HepG2 (cell line): ENCODE measurements around the gene LCLAT1. TPM values are rescaled to one million over a fixed set of nuclear protein-coding genes. Genes with fewer than 3 reads are reported as not detected.

Experiments
- ADNP ChIP-seq: sonication (generic); formaldehyde crosslinking; IDR thresholded peaks from 2 replicates; pipeline ENCODE4 v1.4.0; 2020; ENCODE audit warnings: missing genetic modification reagents
- ARID5B ChIP-seq: IDR thresholded peaks from 2 replicates; pipeline ENCODE4 v1.4.0; 2020; ENCODE audit warnings: mild to moderate bottlenecking, missing genetic modification reagents
- ATF2 ChIP-seq: sonication (generic); formaldehyde crosslinking; IDR thresholded peaks from 2 replicates; pipeline ENCODE4 v1.4.0; 2020; ENCODE audit warnings: missing genetic modification reagents
- CEBPG ChIP-seq: IDR thresholded peaks from 2 replicates; pipeline ENCODE4 v1.6.1; 2016
- CSRNP1 ChIP-seq: sonication (generic); formaldehyde crosslinking; IDR thresholded peaks from 2 replicates; pipeline ENCODE4 v1.8.1; 2023; ENCODE audit warnings: mild to moderate bottlenecking, missing genetic modification reagents
- DDIT3 ChIP-seq: sonication (generic); formaldehyde crosslinking; IDR thresholded peaks from 2 replicates; pipeline ENCODE4 v1.4.0; 2020; ENCODE audit warnings: mild to moderate bottlenecking, missing genetic modification reagents
- GPBP1L1 ChIP-seq: sonication (generic); formaldehyde crosslinking; IDR thresholded peaks from 2 replicates; pipeline ENCODE4 v1.5.0; 2020; ENCODE audit warnings: mild to moderate bottlenecking, missing genetic modification reagents
- HMGXB3 ChIP-seq: sonication (generic); formaldehyde crosslinking; IDR thresholded peaks from 2 replicates; pipeline ENCODE4 v1.4.0; 2020; ENCODE audit warnings: missing genetic modification reagents, borderline replicate concordance
- NFE2 ChIP-seq: sonication (generic); formaldehyde crosslinking; IDR thresholded peaks from 2 replicates; pipeline ENCODE4 v1.4.0; 2020; ENCODE audit warnings: missing genetic modification reagents
- PCBP2 ChIP-seq: fragments of 200-400 bp; formaldehyde crosslinking; optimal IDR thresholded peaks from 2 replicates; pipeline ENCODE3; 2018; ENCODE audit warnings: low read length, low read depth; ENCODE audit not compliant: poor library complexity, severe bottlenecking
- SIN3A ChIP-seq: IDR thresholded peaks from 2 replicates; pipeline ENCODE4 v1.6.1; 2011; ENCODE audit warnings: low read depth, mild to moderate bottlenecking, control low read depth, low read length, borderline replicate concordance
- ZFP1 ChIP-seq: IDR thresholded peaks from 2 replicates; pipeline ENCODE4 v1.6.1; 2016
- ZNF232 ChIP-seq: sonication (generic); formaldehyde crosslinking; IDR thresholded peaks from 2 replicates; pipeline ENCODE4 v1.4.0; 2020; ENCODE audit warnings: missing genetic modification reagents, borderline replicate concordance
- ZNF383 ChIP-seq: sonication (generic); formaldehyde crosslinking; IDR thresholded peaks from 2 replicates; pipeline ENCODE4 v1.4.0; 2020; ENCODE audit warnings: missing genetic modification reagents, mild to moderate bottlenecking, borderline replicate concordance
- ZNF563 ChIP-seq: sonication (generic); formaldehyde crosslinking; IDR thresholded peaks from 2 replicates; pipeline ENCODE4 v1.8.0; 2022; ENCODE audit warnings: mild to moderate bottlenecking, moderate library complexity, missing genetic modification reagents
- ZNF660 ChIP-seq: sonication (generic); formaldehyde crosslinking; IDR thresholded peaks from 2 replicates; pipeline ENCODE4 v1.5.1; 2020; ENCODE audit warnings: mild to moderate bottlenecking, low read depth, missing genetic modification reagents, borderline replicate concordance
- polyA plus RNA-seq, 8 experiments: library from polyadenylated mRNA; depleted of rRNA in 3 of 8; stranded (reverse) in 7 of 8; unstranded in 1 of 8; fragments of >200 nt; fragmentation: Illumina TruSeq in 4 of 8; extraction: Trizol in 4 of 8; gene quantifications; 2 replicates each; pipeline versions ENCODE4 v1.2.1 to v1.2.3, GENCODE V29; 2011 to 2016; ENCODE audit warnings: low read depth in 4 of 8, missing spikeins in 1 of 8, mixed read lengths in 1 of 8; ENCODE audit not compliant: insufficient read depth in 1 of 8
- total RNA-seq, 5 experiments: library from RNA; depleted of rRNA; stranded (reverse); fragments of >200 nt; fragmentation: Illumina TruSeq; extraction: Trizol; gene quantifications; 2 replicates each; pipeline ENCODE4 v1.2.3, GENCODE V29; 2016; ENCODE audit warnings: low read depth in 1 of 5

Gene LCLAT1
- total and polyA plus RNA-seq, 2 of the 13 experiments (the other 11 are each of a cell fraction or from before 2014, with no cell fraction given), result 18.0 to 28.0 TPM

- TF ChIP-seq SIN3A, result no peak
- TF ChIP-seq ZNF232 (CRISPR knock-in tag), result no peak
- TF ChIP-seq NFE2 (CRISPR knock-in tag), result no peak
- TF ChIP-seq GPBP1L1 (CRISPR knock-in tag), result no peak
- peak; percentile 79 for TF ChIP-seq ARID5B (CRISPR knock-in tag)
- 0 out of 2 replicates have a peak, but pooled peaks have one; percentile 32 for TF ChIP-seq ATF2 (CRISPR knock-in tag)
- no peak for TF ChIP-seq ZNF383 (CRISPR knock-in tag)
- TF ChIP-seq PCBP2, result no peak
- peak; percentile 90 for TF ChIP-seq CEBPG (CRISPR knock-in tag)
- no peak for TF ChIP-seq ZFP1 (CRISPR knock-in tag)
- no peak for TF ChIP-seq HMGXB3 (CRISPR knock-in tag)
- TF ChIP-seq CSRNP1, result no peak
- TF ChIP-seq DDIT3 (CRISPR knock-in tag), result no peak
- TF ChIP-seq ZNF660 (CRISPR knock-in tag), result no peak
- no peak for TF ChIP-seq ADNP (CRISPR knock-in tag)
- TF ChIP-seq ZNF563, result no peak
These were observed 17.6 kb downstream of the LCLAT1 start (continued) for GRCh38 chr2:30464544-30465170.
